NCI-H82 treated with DMSO at 0.1 percent for 48 hours (cell line): ENCODE measurements around the gene MRFAP1.
A peak's percentile ranks its signal among the peaks of the same experiment; 100 is the strongest.
"Not testable (repeated sequence)": the region's sequence is repeated elsewhere in the genome, so short reads cannot be mapped to it uniquely, and the experiment has no call there.

Experiments used
- DNase-seq: peaks from one replicate; lab custom pipeline; 2025; ENCODE audit not compliant: unreplicated experiment; lab: John Stamatoyannopoulos, UW

MRFAP1 gene

GRCh38 chr4:6663596-6664393 is 23.3 kb downstream of the MRFAP1 start:
- DNase-seq, result no peak

GRCh38 chr4:6665320-6665654 is 24.8 kb downstream of the MRFAP1 start:
- no peak for DNase-seq

GRCh38 chr4:6668391-6668790 is 27.9 kb downstream of the MRFAP1 start:
- no peak for DNase-seq

- DNase-seq, result no peak
Observed at GRCh38 chr4:6671648-6672047, 31.2 kb downstream of the MRFAP1 start.

- DNase-seq, result no peak
Observed at GRCh38 chr4:6672131-6672530, 31.6 kb downstream of the MRFAP1 start.

- not testable (repeated sequence) for DNase-seq
Observed at GRCh38 chr4:6672541-6673190, 32.2 kb downstream of the MRFAP1 start.

- DNase-seq, result not testable (repeated sequence)
Observed at GRCh38 chr4:6673191-6673659, 32.7 kb downstream of the MRFAP1 start.

GRCh38 chr4:6673660-6674499 is 33.4 kb downstream of the MRFAP1 start:
- DNase-seq, result peak; percentile 27

GRCh38 chr4:6674500-6675149 is 34.1 kb downstream of the MRFAP1 start:
- no peak for DNase-seq

GRCh38 chr4:6676722-6677558 is 36.5 kb downstream of the MRFAP1 start:
- DNase-seq, result no peak

GRCh38 chr4:6680372-6681034 is 40.0 kb downstream of the MRFAP1 start:
- no peak for DNase-seq

GRCh38 chr4:6681191-6681590 is 40.7 kb downstream of the MRFAP1 start:
- no peak for DNase-seq

- DNase-seq, result no peak
Observed at GRCh38 chr4:6682862-6683590, 42.5 kb downstream of the MRFAP1 start.

GRCh38 chr4:6684656-6685055 is 44.2 kb downstream of the MRFAP1 start:
- DNase-seq, result no peak

- DNase-seq, result no peak
Observed at GRCh38 chr4:6686104-6686787, 45.8 kb downstream of the MRFAP1 start.

GRCh38 chr4:6687947-6688878 is 47.7 kb downstream of the MRFAP1 start:
- DNase-seq, result no peak

GRCh38 chr4:6688879-6689505 is 48.5 kb downstream of the MRFAP1 start:
- DNase-seq, result no peak
